GM19324 (cell line): ENCODE measurements around the gene ASPDH.

Experiments used
- ATAC-seq: cut with Tn5 transposase; IDR thresholded peaks from one replicate; pipeline ENCODE4 v1.9.1; 2021; ENCODE audit warnings: mild to moderate bottlenecking, moderate library complexity; ENCODE audit not compliant: unreplicated experiment, low FRiP score

ASPDH gene

GRCh38 chr19:50498219-50499056 lies 15.3 kb downstream of the ASPDH start:
- ATAC-seq = no peak

GRCh38 chr19:50497022-50497405 lies 16.7 kb downstream of the ASPDH start:
- no peak for ATAC-seq

- ATAC-seq = no peak
Observed at GRCh38 chr19:50496189-50497021, 17.3 kb downstream of the ASPDH start.

- no peak for ATAC-seq
Observed at GRCh38 chr19:50495020-50495531, 18.6 kb downstream of the ASPDH start.

- ATAC-seq = no peak
Observed at GRCh38 chr19:50494186-50495019, 19.3 kb downstream of the ASPDH start.

- no peak for ATAC-seq
Observed at GRCh38 chr19:50493171-50493570, 20.5 kb downstream of the ASPDH start.

GRCh38 chr19:50492303-50493052 lies 21.2 kb downstream of the ASPDH start:
- ATAC-seq = no peak

GRCh38 chr19:50490991-50491472 lies 22.7 kb downstream of the ASPDH start:
- ATAC-seq = no peak

- ATAC-seq = no peak
Observed at GRCh38 chr19:50490411-50490811, 23.3 kb downstream of the ASPDH start.

- ATAC-seq = no peak
Observed at GRCh38 chr19:50489461-50490011, 24.2 kb downstream of the ASPDH start.

- no peak for ATAC-seq
Observed at GRCh38 chr19:50488389-50489194, 25.1 kb downstream of the ASPDH start.

GRCh38 chr19:50486823-50487515 lies 26.7 kb downstream of the ASPDH start:
- ATAC-seq = no peak

GRCh38 chr19:50485284-50485955 lies 28.3 kb downstream of the ASPDH start:
- ATAC-seq = no peak

- ATAC-seq = no peak
Observed at GRCh38 chr19:50482916-50483315, 30.8 kb downstream of the ASPDH start.

GRCh38 chr19:50482271-50482855 lies 31.4 kb downstream of the ASPDH start:
- ATAC-seq = no peak

- ATAC-seq = no peak
Observed at GRCh38 chr19:50481351-50482149, 32.2 kb downstream of the ASPDH start.
